AG04449 (cell line): ENCODE results near the gene NEURL4.

Experiments
- CTCF ChIA-PET: fragments of 350-600 bp; formaldehyde crosslinking; extraction: SDS; loops from one replicate; lab custom pipeline; 2021; ENCODE audit warnings: antibody characterized with exemption; lab: Yijun Ruan, JAX
- POLR2A ChIA-PET: fragments of 400-600, 350-600 bp; formaldehyde crosslinking; extraction: SDS; loops from one replicate; lab custom pipeline; 2020; ENCODE audit warnings: antibody characterized with exemption, inconsistent platforms; lab: Yijun Ruan, JAX
- DNase-seq: peaks from one replicate; pipeline ENCODE4 v3.0.0-alpha.2; 2010; ENCODE audit warnings: low read depth, low spot score
- H3K4me3 ChIP-seq: 2 replicates; pipeline ENCODE4 v1.5.1; 2011; ENCODE audit warnings: low read depth, mild to moderate bottlenecking, control low read depth, low read length
- TF ChIP-seq, protein P1 (sequence below): IDR thresholded peaks from one replicate; pipeline ENCODE4 v1.5.1; 2011; ENCODE audit warnings: mild to moderate bottlenecking, moderate library complexity, low read length, control low read depth, inconsistent platforms; ENCODE audit not compliant: insufficient read depth; ENCODE audit errors: missing control alignments

Gene NEURL4

DNA sequence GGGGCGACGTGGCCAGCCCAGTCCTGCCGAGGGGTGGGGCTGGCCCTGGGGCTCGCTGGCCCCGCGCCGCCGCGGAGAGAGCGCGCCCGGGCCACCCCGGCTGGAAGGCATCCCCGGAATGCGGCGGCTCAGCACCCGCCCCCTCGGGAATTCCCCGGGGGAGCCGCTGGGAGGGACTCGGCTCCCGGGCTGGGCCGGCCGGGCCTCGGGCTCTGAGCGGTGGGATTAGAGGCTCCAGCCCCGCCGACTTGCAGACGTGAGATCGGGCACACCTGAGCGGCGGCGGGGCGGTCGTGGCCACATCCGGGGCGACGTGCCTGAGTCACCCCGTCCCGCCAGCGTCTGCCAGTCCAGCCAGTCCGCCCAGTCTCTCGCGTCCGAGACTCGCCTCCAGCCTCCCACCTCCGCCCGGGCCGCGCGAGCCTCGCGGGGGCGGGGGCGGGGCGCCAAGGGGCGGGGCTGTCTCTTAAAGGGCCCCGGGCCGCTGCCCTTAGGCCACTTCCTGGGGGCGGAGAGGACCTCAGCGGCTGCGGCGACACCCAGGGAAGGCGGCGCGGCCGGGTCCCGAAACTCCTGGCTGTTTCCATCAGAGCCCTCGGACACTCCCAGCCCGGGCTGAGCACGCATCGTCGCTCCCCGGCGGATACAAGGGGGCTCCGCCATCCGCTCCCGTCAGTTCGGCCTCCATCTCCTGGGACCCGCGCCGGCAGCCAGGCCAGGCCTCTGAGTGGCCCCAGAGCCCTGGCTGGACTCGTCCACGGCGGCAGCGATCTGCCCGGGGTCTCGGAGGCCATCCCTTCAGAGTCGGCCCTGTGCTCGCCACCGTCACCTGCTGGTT, 22.7 kb upstream of the NEURL4 start, which contains the start of gene KCTD11:
TSS of gene KCTD11 (plus strand) at position 498 of the 838 bp plus-strand sequence.
- TF ChIP-seq, protein P1, sequence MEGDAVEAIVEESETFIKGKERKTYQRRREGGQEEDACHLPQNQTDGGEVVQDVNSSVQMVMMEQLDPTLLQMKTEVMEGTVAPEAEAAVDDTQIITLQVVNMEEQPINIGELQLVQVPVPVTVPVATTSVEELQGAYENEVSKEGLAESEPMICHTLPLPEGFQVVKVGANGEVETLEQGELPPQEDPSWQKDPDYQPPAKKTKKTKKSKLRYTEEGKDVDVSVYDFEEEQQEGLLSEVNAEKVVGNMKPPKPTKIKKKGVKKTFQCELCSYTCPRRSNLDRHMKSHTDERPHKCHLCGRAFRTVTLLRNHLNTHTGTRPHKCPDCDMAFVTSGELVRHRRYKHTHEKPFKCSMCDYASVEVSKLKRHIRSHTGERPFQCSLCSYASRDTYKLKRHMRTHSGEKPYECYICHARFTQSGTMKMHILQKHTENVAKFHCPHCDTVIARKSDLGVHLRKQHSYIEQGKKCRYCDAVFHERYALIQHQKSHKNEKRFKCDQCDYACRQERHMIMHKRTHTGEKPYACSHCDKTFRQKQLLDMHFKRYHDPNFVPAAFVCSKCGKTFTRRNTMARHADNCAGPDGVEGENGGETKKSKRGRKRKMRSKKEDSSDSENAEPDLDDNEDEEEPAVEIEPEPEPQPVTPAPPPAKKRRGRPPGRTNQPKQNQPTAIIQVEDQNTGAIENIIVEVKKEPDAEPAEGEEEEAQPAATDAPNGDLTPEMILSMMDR, result peak; percentile 75
- peak; percentile 62 for DNase-seq
- ChIA-PET CTCF (interaction anchor here (0.7 to 5.4 kb wide), 7 partner anchors 10 to 209 kb away, joined by 3 to 67 read pairs (median 7); partner anchors contain the start of genes FGF11, PLSCR3, SENP3 and TMEM102), POLR2A (interaction anchor here (0.6 to 2.0 kb wide), 5 partner anchors 22 to 236 kb away, joined by 3 to 11 read pairs (median 3); partner anchors contain the start of genes NEURL4, POLR2A and SLC2A4)
- H3K4me3 ChIP-seq, result peak within 1 kb of the TSS; percentile 96

DNA sequence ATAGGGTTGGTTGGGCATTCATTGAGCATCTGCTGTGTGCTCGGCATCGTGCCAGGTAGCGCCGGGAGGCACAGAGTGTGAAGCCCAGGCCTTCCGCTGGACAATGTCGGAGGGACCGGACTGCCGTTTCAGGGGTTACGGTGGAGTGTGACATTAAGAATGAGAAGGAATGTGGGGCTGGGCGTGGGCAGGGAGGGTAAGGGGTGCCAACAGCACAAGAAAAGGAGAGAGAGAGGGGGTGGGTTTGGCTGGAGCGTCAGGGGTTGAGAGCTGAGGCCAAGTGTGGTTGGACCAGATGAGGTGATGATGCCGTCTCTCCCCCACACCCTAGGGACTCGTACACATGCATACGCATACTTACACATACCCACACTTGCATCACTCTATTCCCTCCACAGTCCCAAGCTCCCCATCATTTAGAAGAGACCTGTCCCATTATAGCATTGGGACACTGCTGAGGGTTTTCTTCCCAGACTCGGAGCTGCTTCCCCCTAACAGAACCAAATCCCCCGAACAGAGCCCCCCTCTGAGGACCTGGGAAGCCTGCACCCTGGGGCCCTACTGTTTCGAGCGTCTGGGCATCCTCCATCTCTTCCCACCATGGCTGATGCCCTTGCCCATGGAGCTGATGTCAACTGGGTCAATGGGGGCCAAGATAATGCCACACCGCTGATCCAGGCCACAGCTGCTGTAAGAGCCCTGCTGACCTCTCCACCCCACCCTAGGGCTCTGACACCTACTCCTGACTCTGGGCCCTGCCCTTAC, 19.5 kb upstream of the NEURL4 start:
- CTCF ChIA-PET, result interaction anchor here (0.7 to 8.6 kb wide), 13 partner anchors 10 to 303 kb away, joined by 3 to 53 read pairs (median 4); partner anchors contain the start of genes NEURL4, SENP3 and SLC2A4
- no peak for DNase-seq
- no peak overlapping the region for H3K4me3 ChIP-seq
- TF ChIP-seq, protein P1, result no peak
- POLR2A ChIA-PET, result interaction anchor here (0.5 to 1.4 kb wide), 5 partner anchors 19 to 227 kb away, joined by 3 to 4 read pairs (median 3); partner anchors contain the start of gene POLR2A

DNA sequence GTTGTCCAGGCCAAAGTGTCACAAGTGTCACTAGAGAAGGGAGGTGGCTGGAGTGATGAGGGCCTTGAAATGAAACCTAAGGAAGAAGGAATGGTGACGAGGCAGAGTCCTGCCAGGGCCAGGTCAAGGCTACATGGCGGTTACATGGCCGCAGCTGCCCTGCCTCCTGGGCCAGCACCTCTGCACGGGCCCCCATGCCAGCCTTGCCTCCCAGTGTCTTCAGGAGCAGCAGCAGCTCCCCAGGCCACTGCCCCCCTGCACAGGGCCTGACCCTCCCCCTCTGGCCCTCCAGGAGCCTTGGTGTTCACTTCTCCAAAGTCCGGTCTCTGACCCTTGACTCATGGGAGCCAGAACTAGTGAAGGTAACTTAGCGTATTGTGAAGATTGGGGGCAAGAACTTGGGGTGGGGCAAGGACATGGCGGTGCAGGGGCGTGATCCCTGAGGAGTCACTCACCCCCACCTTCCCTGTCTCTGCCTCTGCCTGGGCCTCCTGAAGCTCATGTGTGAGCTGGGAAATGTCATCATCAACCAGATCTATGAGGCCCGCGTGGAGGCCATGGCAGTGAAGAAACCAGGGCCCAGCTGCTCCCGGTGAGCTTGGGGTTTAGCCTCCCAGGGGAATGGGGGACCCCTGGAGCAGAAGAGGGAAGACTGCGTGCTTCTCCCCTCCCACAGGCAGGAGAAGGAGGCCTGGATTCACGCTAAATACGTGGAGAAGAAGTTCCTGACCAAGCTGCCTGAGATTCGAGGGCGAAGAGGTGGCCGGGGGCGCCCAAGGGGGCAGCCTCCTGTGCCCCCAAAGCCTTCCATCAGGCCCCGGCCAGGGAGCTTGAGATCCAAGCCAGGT, 18.7 kb upstream of the NEURL4 start:
- no peak for DNase-seq
- ChIA-PET CTCF (interaction anchor here (0.8 to 8.6 kb wide), 12 partner anchors 9 to 302 kb away, joined by 3 to 53 read pairs (median 5); partner anchors contain the start of genes ACAP1, NEURL4, SENP3 and SLC2A4), POLR2A (interaction anchor here (0.5 to 1.4 kb wide), 5 partner anchors 18 to 227 kb away, joined by 3 to 4 read pairs (median 3); partner anchors contain the start of gene POLR2A)
- H3K4me3 ChIP-seq, result no peak overlapping the region
- TF ChIP-seq, protein P1, result no peak

DNA sequence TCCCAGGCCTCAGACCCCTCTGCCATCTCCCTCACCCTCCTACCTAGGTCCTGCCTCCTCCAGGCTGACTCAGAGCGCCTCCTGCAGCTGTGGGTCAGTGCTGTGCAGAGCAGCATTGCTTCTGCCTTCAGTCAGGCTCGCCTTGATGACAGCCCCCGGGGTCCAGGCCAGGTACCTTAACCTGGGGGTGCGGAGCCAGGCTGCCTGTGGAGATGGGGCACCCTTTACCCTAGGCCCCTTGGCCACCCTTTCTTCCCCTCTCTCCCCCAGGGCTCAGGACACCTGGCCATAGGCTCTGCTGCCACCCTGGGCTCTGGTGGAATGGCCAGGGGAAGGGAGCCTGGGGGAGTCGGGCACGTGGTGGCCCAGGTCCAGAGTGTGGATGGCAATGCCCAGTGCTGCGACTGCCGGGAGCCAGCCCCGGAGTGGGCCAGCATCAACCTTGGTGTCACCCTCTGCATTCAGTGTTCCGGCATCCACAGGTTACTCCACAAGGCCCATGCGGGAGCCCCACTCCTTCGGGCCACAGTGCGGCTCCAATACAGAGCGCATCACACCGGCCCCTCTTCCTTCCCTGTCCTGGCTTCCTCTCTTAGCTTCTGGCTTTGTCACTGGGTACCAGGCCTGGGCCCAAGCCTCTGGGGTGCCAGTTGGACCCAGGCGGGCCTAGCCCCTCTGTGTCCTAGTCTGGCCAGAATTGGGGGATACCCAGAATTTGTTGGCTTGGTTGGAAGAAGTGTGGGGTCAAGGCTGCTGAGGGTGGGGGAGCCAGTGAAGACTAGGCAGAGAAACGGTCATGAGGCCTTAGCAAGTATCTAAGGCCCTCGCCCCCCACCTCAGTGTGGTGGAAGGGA, 17.9 kb upstream of the NEURL4 start:
- H3K4me3 ChIP-seq, result no peak overlapping the region
- POLR2A ChIA-PET, result no interaction called here
- no peak for DNase-seq
- TF ChIP-seq, protein P1, result no peak
- CTCF ChIA-PET, result interaction anchor here (0.8 to 8.6 kb wide), 10 partner anchors 9 to 301 kb away, joined by 3 to 53 read pairs (median 17); partner anchors contain the start of genes ACAP1, NEURL4, SENP3 and SLC2A4

DNA sequence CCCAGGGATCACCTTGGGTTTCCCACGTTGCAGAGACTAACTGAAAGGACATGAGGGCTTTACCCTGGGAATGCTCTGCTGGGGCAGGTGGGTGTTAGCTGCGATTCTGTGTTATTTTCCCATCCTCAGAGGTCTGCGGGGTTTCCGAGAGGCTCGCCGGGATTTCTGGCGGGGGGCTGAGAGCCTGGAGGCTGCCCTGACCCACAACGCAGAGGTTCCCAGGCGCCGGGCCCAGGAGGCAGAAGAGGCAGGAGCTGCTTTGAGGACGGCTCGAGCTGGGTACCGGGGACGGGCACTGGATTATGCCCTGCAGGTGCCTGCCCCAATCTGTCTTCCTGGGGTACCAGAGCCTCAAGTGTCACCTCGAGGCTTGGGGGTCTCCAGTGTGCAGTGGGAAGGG, 14.1 kb upstream of the NEURL4 start:
- ChIA-PET CTCF (interaction anchor here (1.5 to 8.6 kb wide), 8 partner anchors 7 to 298 kb away, joined by 4 to 53 read pairs (median 24); partner anchors contain the start of genes ACAP1, NEURL4, SLC16A11 and SLC2A4), POLR2A (interaction anchor here (5.1 kb wide), 1 partner anchor 13 kb away, joined by 20 read pairs; no protein-coding TSS in a partner anchor)
- H3K4me3 ChIP-seq, result no peak overlapping the region
- TF ChIP-seq, protein P1, result no peak
- no peak for DNase-seq
